Measurements from ENCODE around the gene TRRAP. TPM values are rescaled to one million over a fixed set of nuclear protein-coding genes. Genes with fewer than 3 reads are reported as not detected.

TRRAP gene
- total and polyA plus RNA-seq, 2 of the 8 experiments (the other 6 are each of a cell fraction or from before 2014, with no cell fraction given), result 21.7 to 48.6 TPM

GRCh38 chr7:98841179-98841997, 36.9 kb upstream of the TRRAP start (continued):
- TF ChIP-seq CHD7 (IDR thresholded peaks at IDR 0.05; ENCODE audit: insufficient replicate concordance, low read length) (no peak), GTF2F1 (IDR thresholded peaks at IDR 0.05; ENCODE audit: borderline replicate concordance, low read depth, low read length) (no peak), CHD1 (IDR thresholded peaks at IDR 0.05; ENCODE audit: low read depth, low read length) (no peak), SIN3A (conservative IDR thresholded peaks at IDR 0.05 in 1 of 2, IDR thresholded peaks at IDR 0.05 in 1 of 2; ENCODE audit: low read depth in 1 of 2, low read length in 2 of 2) (no peak), BACH1 (IDR thresholded peaks at IDR 0.05; ENCODE audit: low read length) (no peak), EZH2 (IDR thresholded peaks at IDR 0.05; ENCODE audit: low read depth, low read length, severe bottlenecking) (no peak), POLR2AphosphoS5 (IDR thresholded peaks at IDR 0.05; ENCODE audit: low read depth, low read length) (no peak), SP4 (IDR thresholded peaks at IDR 0.05; ENCODE audit: low read length) (no peak)
- TF ChIP-seq, protein P1, sequence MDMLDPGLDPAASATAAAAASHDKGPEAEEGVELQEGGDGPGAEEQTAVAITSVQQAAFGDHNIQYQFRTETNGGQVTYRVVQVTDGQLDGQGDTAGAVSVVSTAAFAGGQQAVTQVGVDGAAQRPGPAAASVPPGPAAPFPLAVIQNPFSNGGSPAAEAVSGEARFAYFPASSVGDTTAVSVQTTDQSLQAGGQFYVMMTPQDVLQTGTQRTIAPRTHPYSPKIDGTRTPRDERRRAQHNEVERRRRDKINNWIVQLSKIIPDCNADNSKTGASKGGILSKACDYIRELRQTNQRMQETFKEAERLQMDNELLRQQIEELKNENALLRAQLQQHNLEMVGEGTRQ (IDR thresholded peaks at IDR 0.05; ENCODE audit: low read length), result no peak

All from H1 (cell line).